Measurements from ENCODE around the gene NBEAL2. TPM values are rescaled to one million over a fixed set of nuclear protein-coding genes. Genes with fewer than 3 reads are reported as not detected.

The NBEAL2 gene
- total and polyA plus RNA-seq, 2 of the 4 experiments (the other 2 are of a cell fraction) = 2.2 to 12.5 TPM

DNA sequence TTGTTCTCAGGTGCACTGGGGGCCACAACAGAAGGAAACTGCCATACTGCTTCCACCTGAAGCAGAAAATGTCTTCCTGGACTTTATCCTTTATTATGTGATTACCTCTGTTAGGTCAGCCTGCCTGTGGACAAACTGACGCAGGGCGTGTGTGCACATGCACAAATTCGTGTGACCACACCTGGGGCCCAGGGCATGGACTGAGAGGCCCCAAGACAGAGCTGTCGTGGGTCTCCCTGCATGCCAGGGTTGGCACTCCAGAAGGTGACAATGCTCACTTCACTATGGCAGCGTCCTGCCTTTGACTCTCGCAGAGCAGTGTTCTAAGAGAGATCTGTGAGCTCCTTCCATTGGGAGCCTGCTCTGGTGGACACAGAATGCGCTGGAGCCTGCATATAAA, 37.4 kb upstream of the NBEAL2 start:
- Histone ChIP-seq H2BK120ac (ENCODE audit: low read depth, low read length) (no peak overlapping the region), H2AFZ (replicated peaks; ENCODE audit: low read length, poor library complexity) (no peak overlapping the region), H3K36me3 (ENCODE audit: control insufficient read depth, insufficient read depth, low read length) (peaks cover 36% of the 10 kb centered on the region), H2BK5ac (ENCODE audit: low read depth, low read length, poor library complexity, severe bottlenecking) (no peak overlapping the region), H3K56ac (ENCODE audit: extremely low read depth, insufficient read depth, low read length) (no peak overlapping the region), H3K9ac (ENCODE audit: low read depth, low read length) (no peak overlapping the region), H3K4ac (ENCODE audit: low read depth, low read length) (no peak overlapping the region), H3K4me2 (ENCODE audit: low read depth, low read length) (no peak overlapping the region), H2AK9ac (replicated peaks; ENCODE audit: low read depth, low read length, poor library complexity) (no peak overlapping the region), H3K79me1 (ENCODE audit: low read depth in 1 of 2, low read length in 2 of 2) (peaks cover 55 to 87% of the 10 kb centered on the region in 2 experiments), H4K91ac (ENCODE audit: insufficient read depth, low read depth, low read length) (no peak overlapping the region), H3K9me1 (ENCODE audit: insufficient read depth, low read length) (peaks cover 30% of the 10 kb centered on the region), H2BK15ac (ENCODE audit: low read depth, low read length) (no peak overlapping the region), H3K4me3 (ENCODE audit: insufficient read depth, low read depth, low read length) (no peak overlapping the region), H2BK20ac (ENCODE audit: low read depth, low read length) (no peak overlapping the region), H3K27me3 (ENCODE audit: control insufficient read depth, insufficient read depth, low read length) (no peaks in the 10 kb centered on the region), H2AK5ac (ENCODE audit: low read depth, low read length) (no peak overlapping the region), H4K8ac (ENCODE audit: low read depth in 2 of 2, low read length in 2 of 2) (no peak overlapping the region), H3K14ac (replicated peaks; ENCODE audit: low read depth, low read length) (no peak overlapping the region), H3K9me3 (ENCODE audit: control insufficient read depth, insufficient read depth, low read length) (no peaks in the 10 kb centered on the region), H4K20me1 (ENCODE audit: insufficient read depth, low read length) (peaks cover 67% of the 10 kb centered on the region), H3K4me1 (ENCODE audit: control insufficient read depth, insufficient read depth, low read length) (peaks cover 5% of the 10 kb centered on the region), H3K27ac (ENCODE audit: insufficient read depth, low read length) (no peak overlapping the region), H4K5ac (ENCODE audit: low read depth, low read length) (no peak overlapping the region), H3K23ac (ENCODE audit: low read depth, low read length) (no peak overlapping the region), H3K18ac (ENCODE audit: low read depth, low read length) (no peak overlapping the region)
- no TSS peak for BruUV-seq (replicated peaks)
- TF ChIP-seq RCOR1 (IDR thresholded peaks at IDR 0.05; ENCODE audit: insufficient replicate concordance, low read length) (no peak), RAD21 (IDR thresholded peaks at IDR 0.05; ENCODE audit: low read length) (no peak), POLR2A (IDR thresholded peaks at IDR 0.05; ENCODE audit: low read depth, low read length) (no peak), BHLHE40 (IDR thresholded peaks at IDR 0.05; ENCODE audit: low read depth, low read length) (no peak), NFE2L2 (IDR thresholded peaks at IDR 0.05; ENCODE audit: low read depth, low read length) (no peak), CEBPB (IDR thresholded peaks at IDR 0.05; ENCODE audit: low read depth, low read length) (no peak), MXI1 (IDR thresholded peaks at IDR 0.05; ENCODE audit: borderline replicate concordance, low read depth, low read length) (no peak), SMC3 (IDR thresholded peaks at IDR 0.05; ENCODE audit: low read depth, low read length) (no peak), MAFK (IDR thresholded peaks at IDR 0.05; ENCODE audit: low read depth, low read length) (no peak), FOS (IDR thresholded peaks at IDR 0.05; ENCODE audit: low read depth, low read length) (no peak)
- TF ChIP-seq, protein P1, sequence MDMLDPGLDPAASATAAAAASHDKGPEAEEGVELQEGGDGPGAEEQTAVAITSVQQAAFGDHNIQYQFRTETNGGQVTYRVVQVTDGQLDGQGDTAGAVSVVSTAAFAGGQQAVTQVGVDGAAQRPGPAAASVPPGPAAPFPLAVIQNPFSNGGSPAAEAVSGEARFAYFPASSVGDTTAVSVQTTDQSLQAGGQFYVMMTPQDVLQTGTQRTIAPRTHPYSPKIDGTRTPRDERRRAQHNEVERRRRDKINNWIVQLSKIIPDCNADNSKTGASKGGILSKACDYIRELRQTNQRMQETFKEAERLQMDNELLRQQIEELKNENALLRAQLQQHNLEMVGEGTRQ (IDR thresholded peaks at IDR 0.05; ENCODE audit: low read depth, low read length) = no peak
- TF ChIP-seq, protein P2, sequence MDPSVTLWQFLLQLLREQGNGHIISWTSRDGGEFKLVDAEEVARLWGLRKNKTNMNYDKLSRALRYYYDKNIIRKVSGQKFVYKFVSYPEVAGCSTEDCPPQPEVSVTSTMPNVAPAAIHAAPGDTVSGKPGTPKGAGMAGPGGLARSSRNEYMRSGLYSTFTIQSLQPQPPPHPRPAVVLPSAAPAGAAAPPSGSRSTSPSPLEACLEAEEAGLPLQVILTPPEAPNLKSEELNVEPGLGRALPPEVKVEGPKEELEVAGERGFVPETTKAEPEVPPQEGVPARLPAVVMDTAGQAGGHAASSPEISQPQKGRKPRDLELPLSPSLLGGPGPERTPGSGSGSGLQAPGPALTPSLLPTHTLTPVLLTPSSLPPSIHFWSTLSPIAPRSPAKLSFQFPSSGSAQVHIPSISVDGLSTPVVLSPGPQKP (IDR thresholded peaks at IDR 0.05; ENCODE audit: borderline replicate concordance, low read depth, low read length) = no peak
- dilution Hi-C loops (cut with HindIII; ENCODE audit: low sequenced_read_pairs, unreplicated experiment) = no loop called here
- in situ Hi-C loops (cut with MboI; ENCODE audit: low sequenced_read_pairs) = no loop called here
- ChIA-PET CTCF (no interaction called here), POLR2A (ENCODE audit: unreplicated experiment) (no interaction called here)
- DNase-seq = no peak
- no peak for ATAC-seq (ENCODE audit: low read depth)
- WGBS, 2 experiments (ENCODE audit: extremely low coverage in 2 of 2, insufficient read length in 1 of 2) = 90% methylated on average over 4 of the region's 7 CpGs; no CpG with 5 or more reads in 1 of the 2 experiments
- intact Hi-C loops (cut with micrococcal nuclease) = no loop called here
